HG03378 (cell line): ENCODE results near the gene RTEL1.
"Not testable (repeated sequence)": the region's sequence is repeated elsewhere in the genome, so short reads cannot be mapped to it uniquely, and the experiment has no call there.

ENCODE experiments used
- ATAC-seq: cut with Tn5 transposase; IDR thresholded peaks from one replicate; pipeline ENCODE4 v1.9.1; 2021; ENCODE audit warnings: mild to moderate bottlenecking, moderate library complexity; ENCODE audit not compliant: unreplicated experiment

Gene RTEL1

GRCh38 chr20:63650486-63650885, 7.6 kb upstream of the RTEL1 start:
- not testable (repeated sequence) for ATAC-seq

GRCh38 chr20:63651942-63652191, 6.2 kb upstream of the RTEL1 start:
- no peak for ATAC-seq

- no peak for ATAC-seq
Observed at GRCh38 chr20:63652192-63652980, 5.7 kb upstream of the RTEL1 start.

- no peak for ATAC-seq
Observed at GRCh38 chr20:63653041-63653973, 4.8 kb upstream of the RTEL1 start, which contains the start of gene STMN3. TSS of gene STMN3 (minus strand) at chr20:63653424. CDS start at chr20:63653345, 79 bp downstream.

- ATAC-seq = no peak
Observed at GRCh38 chr20:63653974-63654668, 4.0 kb upstream of the RTEL1 start.

GRCh38 chr20:63655249-63655648, 2.9 kb upstream of the RTEL1 start:
- ATAC-seq = no peak

- no peak for ATAC-seq
Observed at GRCh38 chr20:63656451-63656850, 1.7 kb upstream of the RTEL1 start.

- ATAC-seq = no peak
Observed at GRCh38 chr20:63657260-63657936, 714 bp upstream of the RTEL1 start.

- peak; percentile 23 for ATAC-seq
Observed at GRCh38 chr20:63658749-63659187, 656 bp downstream of the RTEL1 start.

- no peak for ATAC-seq
Observed at GRCh38 chr20:63659370-63659769, 1.3 kb downstream of the RTEL1 start.

GRCh38 chr20:63660174-63660573, 2.1 kb downstream of the RTEL1 start:
- ATAC-seq = not testable (repeated sequence)

GRCh38 chr20:63660622-63661021, 2.5 kb downstream of the RTEL1 start:
- ATAC-seq = no peak

GRCh38 chr20:63661108-63661507, 3.0 kb downstream of the RTEL1 start:
- no peak for ATAC-seq

- no peak for ATAC-seq
Observed at GRCh38 chr20:63661959-63662812, 4.1 kb downstream of the RTEL1 start.

GRCh38 chr20:63662813-63663189, 4.7 kb downstream of the RTEL1 start:
- ATAC-seq = no peak

GRCh38 chr20:63663332-63664066, 5.4 kb downstream of the RTEL1 start:
- no peak for ATAC-seq

GRCh38 chr20:63664143-63664851, 6.2 kb downstream of the RTEL1 start:
- ATAC-seq = no peak

- no peak for ATAC-seq
Observed at GRCh38 chr20:63664861-63665594, 6.9 kb downstream of the RTEL1 start.
